GM12878 (cell line): ENCODE data around the gene TSPEAR. TPM values are rescaled to one million over a fixed set of nuclear protein-coding genes. Genes with fewer than 3 reads are reported as not detected.

Experiments used
- ATAC-seq: fragments of 200-7000 bp; cut with Tn5 transposase; 3 replicates; pipeline ENCODE4 v1.9.1; 2020; ENCODE audit warnings: mild to moderate bottlenecking, moderate library complexity
- BruUV-seq: library from RNA; stranded (reverse); fragments of 400-500 nt; replicated peaks from 2 replicates; lab custom pipeline; 2021; lab: Mats Ljungman, UMichigan
- CTCF ChIA-PET: fragments of 300-600 bp; sonication (Branson Sonifier 250); formaldehyde crosslinking; extraction: SDS; loops from one replicate; lab custom pipeline; 2021; ENCODE audit warnings: inconsistent platforms; lab: Yijun Ruan, JAX
- POLR2A ChIA-PET: fragments of 350-600 bp; formaldehyde crosslinking; extraction: SDS; loops from one replicate; lab custom pipeline; 2021; ENCODE audit warnings: inconsistent platforms; lab: Charles Lee
- RAD21 ChIA-PET: fragments of 300-600 bp; sonication (Branson Sonifier 250); formaldehyde crosslinking; loops from one replicate; lab custom pipeline; 2023; ENCODE audit warnings: antibody characterized with exemption; ENCODE audit not compliant: unreplicated experiment; lab: Charles Lee
- SMC1A ChIA-PET: fragments of 300-600 bp; sonication (Branson Sonifier 250); formaldehyde crosslinking; loops from one replicate; lab custom pipeline; 2023; ENCODE audit not compliant: unreplicated experiment, uncharacterized antibody; lab: Charles Lee
- DNase-seq: peaks from one replicate; pipeline ENCODE4 v3.0.0-alpha.2; 2011; ENCODE audit warnings: low read depth, low spot score
- FAIRE-seq: peaks from 3 replicates; lab custom pipeline; 2011; peaks lifted over from hg19 to GRCh38; lab: Jason Lieb, UNC
- H2AFZ ChIP-seq: 2 replicates; pipeline ENCODE4 v1.6.0; 2011; ENCODE audit warnings: low read depth, low read length, control low read depth; ENCODE audit not compliant: control insufficient read depth
- H3K27ac ChIP-seq: 2 replicates; pipeline ENCODE4 v1.5.1; 2011; ENCODE audit warnings: control low read depth; ENCODE audit not compliant: control insufficient read depth, insufficient read depth
- H3K27me3 ChIP-seq, 2 experiments: replicated peaks in 1 of 2; 2 replicates each; pipeline versions ENCODE4 v1.6.0 to v1.6.1; 2011; ENCODE audit warnings: low read length in 1 of 2; ENCODE audit not compliant: control insufficient read depth in 2 of 2, insufficient read depth in 2 of 2
- H3K36me3 ChIP-seq, 2 experiments: 2 replicates each; pipeline ENCODE4 v1.5.1; 2011; ENCODE audit warnings: low read length in 1 of 2; ENCODE audit not compliant: control insufficient read depth in 2 of 2, insufficient read depth in 2 of 2
- H3K4me1 ChIP-seq: 2 replicates; pipeline ENCODE4 v1.6.1; 2011; ENCODE audit warnings: mild to moderate bottlenecking, low read length, moderate library complexity, mixed read lengths; ENCODE audit not compliant: control insufficient read depth, insufficient read depth
- H3K4me2 ChIP-seq: 2 replicates; pipeline ENCODE4 v1.6.0; 2011; ENCODE audit warnings: control low read depth; ENCODE audit not compliant: control insufficient read depth, insufficient read depth
- H3K4me3 ChIP-seq: fragments of 200-600 bp; sonication (generic); 2 replicates; pipeline ENCODE4 v1.5.1; 2016
- H3K79me2 ChIP-seq: 2 replicates; pipeline ENCODE4 v1.6.0; 2011; ENCODE audit warnings: low read length; ENCODE audit not compliant: control insufficient read depth, insufficient read depth
- H3K9ac ChIP-seq: 2 replicates; pipeline ENCODE4 v1.8.0; 2011; ENCODE audit warnings: low read length, control low read depth, mixed read lengths; ENCODE audit not compliant: control insufficient read depth, insufficient read depth
- H3K9me3 ChIP-seq: replicated peaks from 3 replicates; pipeline ENCODE4 v1.5.1; 2011; ENCODE audit warnings: mild to moderate bottlenecking, low read length; ENCODE audit not compliant: control insufficient read depth, insufficient read depth
- H4K20me1 ChIP-seq: 2 replicates; pipeline ENCODE4 v1.6.0; 2011; ENCODE audit not compliant: control insufficient read depth, insufficient read depth
- ATF7 ChIP-seq: fragments of 450-650 bp; IDR thresholded peaks from 2 replicates; pipeline ENCODE4 v1.6.1; 2016; ENCODE audit warnings: low read depth, mild to moderate bottlenecking
- CBX3 ChIP-seq: fragments of 200-600 bp; sonication (generic); IDR thresholded peaks from 2 replicates; pipeline ENCODE4 v1.6.1; 2016; ENCODE audit warnings: low read depth, borderline replicate concordance
- DPF2 ChIP-seq: fragments of 450-650 bp; IDR thresholded peaks from 2 replicates; pipeline ENCODE4 v1.6.1; 2017; ENCODE audit warnings: mild to moderate bottlenecking
- MTA3 ChIP-seq: IDR thresholded peaks from 2 replicates; pipeline ENCODE4 v1.6.1; 2012; ENCODE audit warnings: low read length, inconsistent platforms, borderline replicate concordance
- RUNX3 ChIP-seq: IDR thresholded peaks from 2 replicates; pipeline ENCODE4 v1.6.1; 2012; ENCODE audit warnings: low read length, inconsistent platforms
- SREBF2 ChIP-seq: IDR thresholded peaks from 2 replicates; pipeline ENCODE4 v1.6.1; 2012; ENCODE audit warnings: mild to moderate bottlenecking, low read length
- STAT3 ChIP-seq: IDR thresholded peaks from 2 replicates; pipeline ENCODE4 v1.6.1; 2011; ENCODE audit warnings: low read depth, low read length, improper control_type of control experiment
- TCF7 ChIP-seq: IDR thresholded peaks from 2 replicates; pipeline ENCODE4 v1.6.1; 2014; ENCODE audit warnings: antibody characterized with exemption, borderline replicate concordance
- whole genome bisulfite sequencing: methylation state at CpG from one replicate; pipeline ENCODE4 v1.1.6; 2016; ENCODE audit warnings: low lambda C conversion rate; ENCODE audit not compliant: insufficient replicate concordance, insufficient coverage; ENCODE audit errors: missing lambda C conversion rate; 5-methylcytosine and 5-hydroxymethylcytosine counted together
- in situ Hi-C: fragments of 300-500 bp; cut with MboI; formaldehyde crosslinking; loops from 9 replicates; pipeline ENCODE4 v1.14.3; 2018; ENCODE audit warnings: mixed read lengths
- intact Hi-C: fragments of 100-400 bp; cut with micrococcal nuclease; formaldehyde crosslinking; loops from one replicate; pipeline ENCODE4 v1.14.2; 2022; ENCODE audit not compliant: unreplicated experiment
- polyA plus RNA-seq, 11 experiments: library from polyadenylated mRNA; depleted of rRNA in 4 of 11; unstranded in 6 of 11; stranded (reverse) in 5 of 11; fragments of >200 nt; fragmentation: Nextera tagmentation in 4 of 11; fragmentation: Illumina TruSeq in 1 of 11; extraction: Ambion mirVana in 4 of 11; extraction: Trizol in 1 of 11; gene quantifications; 1 replicate in 1 of 11; 2 replicates in 10 of 11; pipeline versions ENCODE4 v1.2.1 to v1.2.3, GENCODE V29; 2011 to 2016; ENCODE audit warnings: inconsistent platforms in 2 of 11, missing spikeins in 2 of 11, low read depth in 1 of 11
- total RNA-seq, 4 experiments: library from RNA; depleted of rRNA in 3 of 4; stranded (reverse); fragments of >200 nt in 3 of 4; fragmentation: Illumina TruSeq in 1 of 4; extraction: Trizol in 1 of 4; gene quantifications; 2 replicates each; pipeline versions ENCODE4 v1.2.1 to v1.2.3, GENCODE V29; 2013 to 2021
- TF ChIP-seq, protein P1 (sequence below): fragments of 450-650 bp; formaldehyde crosslinking; IDR thresholded peaks from 2 replicates; pipeline ENCODE4 v1.4.0; 2020; ENCODE audit warnings: mild to moderate bottlenecking, moderate library complexity

The TSPEAR gene
- total and polyA plus RNA-seq, 10 of the 15 experiments (the other 5 are each of a cell fraction or from before 2014, with no cell fraction given), result not detected

DNA sequence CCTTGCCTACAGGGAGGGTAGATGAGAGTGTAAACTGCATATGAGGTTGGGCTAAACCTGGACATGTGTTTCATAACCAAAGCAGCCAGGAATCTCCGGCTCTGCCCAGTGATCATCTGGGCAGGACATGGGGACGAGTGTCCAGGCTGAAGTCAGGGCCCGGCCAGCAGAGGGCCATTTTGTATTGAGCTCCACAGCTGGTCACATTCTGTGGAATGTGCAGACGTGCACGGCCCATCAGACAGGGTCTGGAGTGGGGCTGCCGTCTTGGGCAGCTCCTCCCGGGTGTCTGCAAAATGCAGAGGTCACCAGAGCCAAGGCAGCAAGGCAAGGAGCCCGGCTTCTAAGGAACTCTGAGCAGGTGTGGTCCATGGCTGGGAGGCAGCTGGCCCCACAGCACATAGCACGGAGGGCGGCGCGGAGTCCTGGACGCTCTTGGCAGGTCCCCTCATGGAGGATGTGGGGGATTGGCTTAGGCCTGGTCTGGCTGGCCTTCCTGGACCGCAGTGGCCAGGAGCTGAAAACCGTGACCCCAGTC, 249.8 kb downstream of the TSPEAR start (continued):
- no peak for TF ChIP-seq CBX3
- TF ChIP-seq RUNX3, result no peak

DNA sequence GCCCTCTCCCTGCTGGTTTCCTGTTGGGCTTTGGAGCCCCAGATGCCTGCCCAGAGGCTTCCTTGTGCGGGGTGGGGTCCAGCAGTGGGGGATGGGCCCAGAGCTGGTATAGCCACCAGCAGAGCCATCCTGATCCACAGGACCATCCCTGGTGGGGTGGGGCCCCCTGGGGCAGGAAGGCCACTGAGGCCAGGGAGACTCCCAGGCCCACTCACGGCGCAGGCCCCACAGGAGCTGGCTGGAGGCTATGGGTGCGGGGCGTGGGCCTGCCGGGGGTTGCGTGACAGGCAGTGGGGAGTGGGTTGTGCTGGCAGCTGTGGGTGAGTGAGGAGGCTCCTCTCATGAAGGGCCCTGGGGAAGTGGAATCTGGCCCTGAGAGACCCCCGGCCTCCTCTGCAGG, 250.4 kb downstream of the TSPEAR start:
- ChIA-PET SMC1A (no interaction called here), CTCF (no interaction called here), RAD21 (no interaction called here), POLR2A (no interaction called here)
- H3K9ac ChIP-seq, result no peak overlapping the region
- H3K4me3 ChIP-seq, result no peak overlapping the region
- no peaks in the 10 kb centered on the region for H3K27me3 ChIP-seq
- DNase-seq, result no peak
- intact Hi-C loops, result no loop called here
- no peaks in the 10 kb centered on the region for H3K36me3 ChIP-seq
- H4K20me1 ChIP-seq, result no peaks in the 10 kb centered on the region
- in situ Hi-C loops, result no loop called here
- H3K4me1 ChIP-seq, result no peaks in the 10 kb centered on the region
- no peak for ATAC-seq
- H3K27ac ChIP-seq, result no peak overlapping the region
- no peak for FAIRE-seq
- H2AFZ ChIP-seq, result no peak overlapping the region
- no peak for TF ChIP-seq MTA3
- TF ChIP-seq ATF7, result no peak
- TF ChIP-seq STAT3, result no peak
- no peak for TF ChIP-seq SREBF2
- TF ChIP-seq TCF7, result no peak
- TF ChIP-seq, protein P1, sequence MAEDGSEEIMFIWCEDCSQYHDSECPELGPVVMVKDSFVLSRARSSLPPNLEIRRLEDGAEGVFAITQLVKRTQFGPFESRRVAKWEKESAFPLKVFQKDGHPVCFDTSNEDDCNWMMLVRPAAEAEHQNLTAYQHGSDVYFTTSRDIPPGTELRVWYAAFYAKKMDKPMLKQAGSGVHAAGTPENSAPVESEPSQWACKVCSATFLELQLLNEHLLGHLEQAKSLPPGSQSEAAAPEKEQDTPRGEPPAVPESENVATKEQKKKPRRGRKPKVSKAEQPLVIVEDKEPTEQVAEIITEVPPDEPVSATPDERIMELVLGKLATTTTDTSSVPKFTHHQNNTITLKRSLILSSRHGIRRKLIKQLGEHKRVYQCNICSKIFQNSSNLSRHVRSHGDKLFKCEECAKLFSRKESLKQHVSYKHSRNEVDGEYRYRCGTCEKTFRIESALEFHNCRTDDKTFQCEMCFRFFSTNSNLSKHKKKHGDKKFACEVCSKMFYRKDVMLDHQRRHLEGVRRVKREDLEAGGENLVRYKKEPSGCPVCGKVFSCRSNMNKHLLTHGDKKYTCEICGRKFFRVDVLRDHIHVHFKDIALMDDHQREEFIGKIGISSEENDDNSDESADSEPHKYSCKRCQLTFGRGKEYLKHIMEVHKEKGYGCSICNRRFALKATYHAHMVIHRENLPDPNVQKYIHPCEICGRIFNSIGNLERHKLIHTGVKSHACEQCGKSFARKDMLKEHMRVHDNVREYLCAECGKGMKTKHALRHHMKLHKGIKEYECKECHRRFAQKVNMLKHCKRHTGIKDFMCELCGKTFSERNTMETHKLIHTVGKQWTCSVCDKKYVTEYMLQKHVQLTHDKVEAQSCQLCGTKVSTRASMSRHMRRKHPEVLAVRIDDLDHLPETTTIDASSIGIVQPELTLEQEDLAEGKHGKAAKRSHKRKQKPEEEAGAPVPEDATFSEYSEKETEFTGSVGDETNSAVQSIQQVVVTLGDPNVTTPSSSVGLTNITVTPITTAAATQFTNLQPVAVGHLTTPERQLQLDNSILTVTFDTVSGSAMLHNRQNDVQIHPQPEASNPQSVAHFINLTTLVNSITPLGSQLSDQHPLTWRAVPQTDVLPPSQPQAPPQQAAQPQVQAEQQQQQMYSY (CRISPR knock-in tag), result no peak
- TF ChIP-seq DPF2, result no peak
- no peaks in the 10 kb centered on the region for H3K79me2 ChIP-seq
- no TSS peak for BruUV-seq
- no peak overlapping the region for H3K4me2 ChIP-seq
- WGBS, result 85% methylated on average over 8 of the region's 8 CpGs
- H3K9me3 ChIP-seq, result no peaks in the 10 kb centered on the region
